ENCODE measurements around the gene SLC16A3.

SLC16A3 gene

GRCh38 chr17:82236142-82236971 is 7.5 kb downstream of the SLC16A3 start:
- peak; percentile 74 for DNase-seq (ENCODE audit: low spot score)

GRCh38 chr17:82237083-82237745 is 8.4 kb downstream of the SLC16A3 start:
- no peak for DNase-seq (ENCODE audit: low spot score)

- no peak for DNase-seq (ENCODE audit: low spot score)
These were observed 9.1 kb downstream of the SLC16A3 start for GRCh38 chr17:82237746-82238471.

GRCh38 chr17:82238472-82239201 is 9.8 kb downstream of the SLC16A3 start:
- no peak for DNase-seq (ENCODE audit: low spot score)

GRCh38 chr17:82239401-82239925 is 10.6 kb downstream of the SLC16A3 start:
- no peak for DNase-seq (ENCODE audit: low spot score)

- no peak for DNase-seq (ENCODE audit: low spot score)
These were observed 11.2 kb downstream of the SLC16A3 start for GRCh38 chr17:82239926-82240505.

GRCh38 chr17:82240506-82241182 is 11.8 kb downstream of the SLC16A3 start:
- DNase-seq (ENCODE audit: low spot score), result no peak

GRCh38 chr17:82241183-82241925 is 12.5 kb downstream of the SLC16A3 start:
- no peak for DNase-seq (ENCODE audit: low spot score)

GRCh38 chr17:82241926-82242697 is 13.3 kb downstream of the SLC16A3 start:
- no peak for DNase-seq (ENCODE audit: low spot score)

GRCh38 chr17:82242698-82242976 is 13.8 kb downstream of the SLC16A3 start:
- no peak for DNase-seq (ENCODE audit: low spot score)

GRCh38 chr17:82242977-82243647 is 14.3 kb downstream of the SLC16A3 start:
- DNase-seq (ENCODE audit: low spot score), result no peak

- no peak for DNase-seq (ENCODE audit: low spot score)
These were observed 15.0 kb downstream of the SLC16A3 start for GRCh38 chr17:82243648-82244412.

- no peak for DNase-seq (ENCODE audit: low spot score)
These were observed 15.7 kb downstream of the SLC16A3 start for GRCh38 chr17:82244413-82245133.

- no peak for DNase-seq (ENCODE audit: low spot score)
These were observed 16.5 kb downstream of the SLC16A3 start for GRCh38 chr17:82245134-82246039.

- DNase-seq (ENCODE audit: low spot score), result no peak
These were observed 17.2 kb downstream of the SLC16A3 start for GRCh38 chr17:82246040-82246364.

GRCh38 chr17:82246365-82247181 is 17.7 kb downstream of the SLC16A3 start:
- no peak for DNase-seq (ENCODE audit: low spot score)
